ENCODE measurements around the gene BHLHE40. TPM values are rescaled to one million over a fixed set of nuclear protein-coding genes. Genes with fewer than 3 reads are reported as not detected.

Gene BHLHE40
- total and polyA plus RNA-seq, 2 of the 8 experiments (the other 6 are each of a cell fraction or from before 2014, with no cell fraction given), result 1.5 to 2.2 TPM

DNA sequence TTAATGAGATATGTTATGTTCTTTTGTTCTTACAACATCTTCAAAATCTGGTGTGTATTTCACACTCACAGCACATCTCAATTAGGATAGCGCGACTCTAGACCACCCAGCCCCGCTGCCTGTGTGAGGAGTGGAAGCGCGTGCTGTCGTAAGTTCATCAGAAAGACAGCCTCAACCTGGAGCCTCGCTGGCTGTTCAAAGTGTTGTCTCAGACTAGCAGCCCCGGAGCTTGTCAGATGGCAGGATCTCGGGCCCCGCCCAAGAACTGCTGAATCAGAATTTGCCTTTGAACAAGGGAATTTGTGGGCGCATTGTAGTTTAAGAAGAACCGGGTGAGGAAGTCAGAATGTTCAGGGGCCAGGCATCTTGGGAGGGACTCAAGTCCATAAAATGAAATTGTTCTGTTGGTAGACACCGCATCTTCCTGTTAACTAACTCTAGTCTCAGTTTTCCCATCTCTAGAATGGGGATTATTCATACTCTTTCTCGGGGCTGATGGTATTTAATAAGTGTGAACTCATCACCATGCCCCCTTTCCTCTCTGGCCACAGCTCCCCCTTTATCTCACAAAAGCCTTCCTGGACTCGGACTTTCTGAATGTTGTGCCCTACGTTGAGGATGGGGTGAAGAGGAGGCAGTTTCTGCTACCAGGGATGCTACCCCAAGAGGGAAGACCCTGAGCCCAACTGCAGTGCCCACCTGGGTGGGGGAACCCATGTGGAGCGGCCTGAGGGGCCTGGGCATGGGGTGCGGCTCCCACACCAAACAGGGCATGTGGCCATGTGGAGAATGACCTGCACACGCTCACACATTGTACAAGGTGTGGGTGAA lies 40.4 kb downstream of the BHLHE40 start:
- CTCF ChIA-PET (ENCODE audit: partially characterized antibody), result interaction anchor here (1.0 kb wide), 1 partner anchor 299 kb away, joined by 3 read pairs; no protein-coding TSS in a partner anchor

More for the DNA sequence above, 40.4 kb downstream of the BHLHE40 start:
- H3K23ac ChIP-seq (ENCODE audit: insufficient read length), result no peak overlapping the region
- H3K36me3 ChIP-seq (ENCODE audit: control insufficient read depth in 2 of 4, insufficient read depth in 4 of 4, low read length in 3 of 4), result no peaks in the 10 kb centered on the region
- H4K20me1 ChIP-seq (replicated peaks in 1 of 2; ENCODE audit: control insufficient read depth in 1 of 2, insufficient read depth in 2 of 2, low read length in 2 of 2), result no peaks in the 10 kb centered on the region
- H3K4me3 ChIP-seq (ENCODE audit: extremely low read depth in 1 of 4, insufficient read depth in 2 of 4, low read depth in 3 of 4, low read length in 4 of 4), result no peak overlapping the region
- H3K27ac ChIP-seq (ENCODE audit: low read depth, low read length), result no peak overlapping the region
- H4K8ac ChIP-seq (ENCODE audit: extremely low read depth, insufficient read depth, low read length), result no peak overlapping the region; the same call in 1 of the 2 replicates
- no peak overlapping the region for H3K14ac ChIP-seq (ENCODE audit: insufficient read length)
- FAIRE-seq (no peak), DNase-seq (ENCODE audit: low read depth in 1 of 2, low spot score in 2 of 2) (no peak)
- no peaks in the 10 kb centered on the region for H3K9me3 ChIP-seq (ENCODE audit: insufficient read depth in 2 of 2, low read depth in 1 of 2, low read length in 1 of 2)
- H3K79me1 ChIP-seq (ENCODE audit: low read depth, low read length), result no peaks in the 10 kb centered on the region
- H3K4me2 ChIP-seq (ENCODE audit: insufficient read depth in 1 of 2, low read depth in 2 of 2, low read length in 2 of 2), result no peak overlapping the region
- WGBS, 2 experiments (ENCODE audit: extremely low coverage in 1 of 2, insufficient coverage in 1 of 2, insufficient read length in 1 of 2, insufficient replicate concordance in 2 of 2, low coverage in 1 of 2, low lambda C conversion rate in 2 of 2, missing lambda C conversion rate in 1 of 2), result 94% methylated on average over 19 of the region's 19 CpGs; no CpG with 5 or more reads in 1 of the 2 experiments
- H3K23me2 ChIP-seq (ENCODE audit: low read depth, low read length), result no peaks in the 10 kb centered on the region
- H2BK5ac ChIP-seq (ENCODE audit: low read depth, low read length), result no peak overlapping the region
- H2BK20ac ChIP-seq (ENCODE audit: low read length), result no peak overlapping the region
- H2BK12ac ChIP-seq (ENCODE audit: low read depth, low read length), result no peak overlapping the region
- no peaks in the 10 kb centered on the region; a peak in 2 of 7 replicates for H3K4me1 ChIP-seq (replicated peaks in 1 of 4; ENCODE audit: control insufficient read depth in 3 of 4, insufficient read depth in 4 of 4, low read length in 3 of 4)
- no peak overlapping the region for H2AFZ ChIP-seq (ENCODE audit: low read length)
- no peaks in the 10 kb centered on the region for H3K79me2 ChIP-seq (ENCODE audit: control insufficient read depth in 1 of 2, insufficient read depth in 2 of 2, low read length in 2 of 2)
- H3K4ac ChIP-seq (replicated peaks; ENCODE audit: insufficient read length, low read depth, low read length), result no peak overlapping the region
- TF ChIP-seq MAFK (IDR thresholded peaks at IDR 0.05; ENCODE audit: low read depth, low read length) (no peak), CBX5 (IDR thresholded peaks at IDR 0.05; ENCODE audit: low read depth, low read length) (no peak), NRF1 (IDR thresholded peaks at IDR 0.05; ENCODE audit: low read depth, low read length) (no peak), SIX5 (IDR thresholded peaks at IDR 0.05; ENCODE audit: low read depth, low read length) (no peak)
- no peak overlapping the region for H3K9ac ChIP-seq (replicated peaks in 1 of 4; ENCODE audit: extremely low read depth in 1 of 4, low read depth in 3 of 4, low read length in 3 of 4)
- H3K27me3 ChIP-seq (replicated peaks in 1 of 4; ENCODE audit: control insufficient read depth in 3 of 4, extremely low read depth in 1 of 4, insufficient read depth in 3 of 4, low read length in 3 of 4), result no peaks in the 10 kb centered on the region
- 0 out of 2 replicates have a peak overlapping the region, but pooled peaks have one; percentile 32 for H2AK5ac ChIP-seq (ENCODE audit: low read depth, low read length)
- H4K5ac ChIP-seq (ENCODE audit: insufficient read length, low read depth, low read length), result no peak overlapping the region
- no peak overlapping the region for H4K91ac ChIP-seq (replicated peaks; ENCODE audit: insufficient read length, low read length)
- H2BK120ac ChIP-seq (replicated peaks; ENCODE audit: low read depth, low read length), result no peak overlapping the region
- no peak overlapping the region for H3K56ac ChIP-seq (replicated peaks; ENCODE audit: insufficient read length, low read depth, low read length)
- POLR2A ChIA-PET (ENCODE audit: partially characterized antibody), result no interaction called here
- H3K18ac ChIP-seq (ENCODE audit: extremely low read depth, low read length), result no peak overlapping the region
- H2BK15ac ChIP-seq (ENCODE audit: low read length), result no peak overlapping the region
